NCI-H526 (cell line): ENCODE data around the gene RIMS4.
A peak's percentile ranks its signal among the peaks of the same experiment; 100 is the strongest.

ENCODE experiments used
- DNase-seq, 2 experiments: peaks; one replicate each; lab custom pipeline; 2025; lab: John Stamatoyannopoulos, UW

The RIMS4 gene

DNA sequence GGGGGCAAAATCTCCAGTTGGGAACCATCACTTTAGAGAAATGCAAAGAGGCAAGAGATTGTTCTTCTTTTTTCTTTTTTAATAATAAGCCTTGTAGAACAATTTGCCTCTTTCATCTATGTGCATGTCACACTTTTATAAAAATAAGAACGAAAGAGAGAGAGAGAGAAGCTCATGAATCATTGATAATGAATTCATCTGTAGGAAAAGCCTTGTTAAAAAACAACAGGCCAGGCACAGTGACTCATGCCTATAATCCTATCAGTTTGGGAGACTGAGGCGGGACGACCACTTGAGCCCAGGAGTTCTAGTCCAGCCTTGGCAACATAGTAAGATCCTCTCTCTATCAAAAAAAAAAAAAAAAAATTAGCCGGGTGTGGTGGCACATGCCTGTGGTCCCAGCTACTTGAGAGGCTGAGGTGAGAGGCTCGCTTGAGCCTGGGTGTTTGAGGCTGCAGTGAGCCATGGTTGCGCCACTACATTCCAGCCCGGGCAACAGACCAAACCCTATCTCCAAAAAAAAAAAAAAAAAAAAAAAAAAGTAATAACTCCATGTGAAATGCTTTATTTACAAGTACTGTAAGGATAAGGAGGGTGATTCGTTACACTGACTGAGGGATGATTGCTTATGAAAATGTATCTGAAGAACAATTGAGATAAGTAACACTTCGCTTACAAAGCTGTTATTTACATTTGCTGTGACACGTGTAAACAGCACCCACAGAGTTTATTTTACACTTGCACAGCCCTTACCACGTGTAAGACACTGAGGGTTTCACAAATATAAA is 89.2 kb downstream of the RIMS4 start:
- DNase-seq, result no peak

DNA sequence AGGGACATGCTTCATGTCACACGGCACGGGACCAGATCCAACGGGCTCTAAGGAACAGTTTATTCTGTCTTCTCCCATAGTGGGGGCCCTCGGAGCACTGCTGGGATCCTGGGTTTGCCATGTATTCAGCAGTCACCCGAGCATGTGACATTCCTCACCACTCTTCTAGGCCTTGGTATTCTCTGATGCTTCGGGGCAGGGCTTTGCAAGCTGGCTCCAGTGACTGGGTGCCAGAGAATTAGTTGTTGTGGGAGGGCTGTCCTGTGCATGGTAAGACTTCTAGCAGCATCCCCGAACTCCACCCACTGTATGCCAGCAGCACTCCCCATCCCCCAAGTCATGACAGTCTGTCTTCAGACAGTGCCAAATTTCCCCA is 89.7 kb downstream of the RIMS4 start:
- no peak for DNase-seq

DNA sequence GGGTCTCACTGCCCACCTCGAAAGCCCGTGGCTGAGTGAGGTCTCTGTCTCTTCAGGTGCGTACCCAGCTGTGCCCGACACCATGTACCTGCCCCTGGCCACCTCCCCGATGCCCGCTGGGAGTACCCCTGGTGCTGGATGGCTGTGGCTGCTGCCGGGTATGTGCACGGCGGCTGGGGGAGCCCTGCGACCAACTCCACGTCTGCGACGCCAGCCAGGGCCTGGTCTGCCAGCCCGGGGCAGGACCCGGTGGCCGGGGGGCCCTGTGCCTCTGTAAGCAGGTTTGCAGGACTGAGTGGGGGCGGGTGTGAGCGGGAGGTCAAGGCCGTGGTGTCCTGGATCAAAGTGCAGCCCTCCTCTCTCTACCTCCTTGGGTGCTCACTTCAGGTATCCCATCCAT is 90.5 kb downstream of the RIMS4 start:
- no peak for DNase-seq

DNA sequence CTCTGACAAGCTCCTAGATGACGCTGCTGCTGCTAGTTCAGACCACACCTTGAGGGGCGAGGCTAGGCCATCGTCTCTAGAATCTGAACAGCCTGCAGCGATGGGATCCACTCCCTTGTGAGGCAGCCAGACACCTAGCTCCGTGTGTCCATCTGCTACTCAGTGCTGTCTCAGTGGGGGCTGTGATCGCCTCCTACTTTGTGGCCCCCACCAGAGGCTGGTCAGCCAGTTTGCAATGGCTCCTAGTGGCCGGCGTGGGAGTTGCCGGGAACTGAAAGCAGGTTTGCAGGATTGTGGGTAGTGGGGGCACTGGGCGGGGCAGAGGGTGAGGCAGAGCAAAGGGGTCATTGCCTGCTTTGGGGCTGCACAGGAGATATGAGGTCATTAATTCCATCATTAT is 92.4 kb downstream of the RIMS4 start:
- DNase-seq, result no peak

DNA sequence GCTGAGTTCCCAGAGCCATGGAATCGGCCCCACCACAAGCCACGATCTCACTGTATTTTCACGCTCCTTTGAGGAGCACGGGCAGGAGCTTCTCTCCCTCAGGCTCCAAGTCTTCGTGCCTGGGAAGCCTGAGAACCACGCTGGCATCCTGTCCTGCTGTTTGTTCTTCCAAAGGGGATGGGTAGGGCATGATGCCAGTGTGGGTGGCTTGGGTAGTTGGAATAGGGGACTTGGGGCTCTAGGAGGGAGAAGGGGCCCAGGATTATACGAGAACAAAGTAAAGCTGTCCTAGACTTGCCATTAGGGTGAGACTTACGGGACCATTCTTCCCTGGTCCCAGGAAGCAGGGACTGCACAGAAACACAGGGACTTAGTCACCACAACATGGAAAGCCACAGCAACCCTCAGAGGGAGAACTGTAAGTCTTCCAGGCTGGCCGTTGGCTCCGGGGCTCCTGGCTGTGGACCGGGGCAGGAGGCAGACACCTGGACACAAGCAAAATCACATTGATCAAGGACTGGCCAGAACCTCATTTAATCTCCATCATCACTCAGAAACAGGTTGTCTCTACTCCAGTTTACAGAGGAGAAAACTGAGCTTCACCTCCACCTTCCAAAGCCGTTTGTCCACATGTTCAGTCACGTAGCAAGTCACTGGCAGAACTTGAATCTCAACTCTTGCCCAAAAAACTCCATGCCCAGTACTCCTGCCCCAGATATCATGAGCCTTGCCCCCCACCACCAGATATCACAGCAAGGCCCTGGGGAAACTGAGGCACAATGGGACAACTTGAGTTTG is 93.8 kb downstream of the RIMS4 start:
- DNase-seq, result no peak

DNA sequence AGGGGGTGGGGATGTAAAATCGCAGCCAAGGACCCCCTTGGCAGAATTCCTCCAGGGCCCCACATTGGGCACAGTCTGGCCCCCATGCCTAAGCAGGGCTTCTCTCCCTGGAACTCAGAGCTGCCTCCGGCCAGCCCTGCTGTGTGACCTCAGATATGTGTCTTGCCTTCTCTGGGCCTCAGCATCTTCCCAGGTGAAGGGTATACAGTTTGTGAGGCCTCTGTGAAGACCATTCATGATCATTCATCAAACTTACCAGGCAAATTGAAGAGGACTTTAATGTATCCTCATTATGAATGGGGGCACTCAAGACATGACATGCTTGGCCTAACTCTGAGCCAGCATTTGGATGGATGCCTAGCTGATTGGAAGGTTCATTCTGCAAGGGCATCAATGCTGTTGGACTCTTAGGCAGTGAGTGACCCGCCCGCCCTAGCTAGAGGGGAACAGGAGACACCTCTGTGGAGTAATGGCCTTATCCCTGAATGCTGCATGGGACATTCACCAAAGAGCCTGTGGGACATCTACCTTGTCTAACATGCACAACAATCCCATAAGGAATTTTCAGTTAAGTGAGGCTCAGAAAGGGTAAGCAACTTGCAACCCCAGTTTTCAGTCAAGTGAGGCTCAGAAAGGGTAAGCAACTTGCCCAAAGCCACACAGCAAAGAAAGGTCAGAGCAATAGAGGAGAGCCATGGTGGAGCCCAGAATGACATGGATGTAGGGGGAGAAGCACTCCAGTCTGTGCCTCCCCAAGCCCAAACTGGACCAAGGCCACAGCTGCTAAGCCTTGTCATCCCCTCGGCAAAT is 94.6 kb downstream of the RIMS4 start:
- DNase-seq, result no peak

DNA sequence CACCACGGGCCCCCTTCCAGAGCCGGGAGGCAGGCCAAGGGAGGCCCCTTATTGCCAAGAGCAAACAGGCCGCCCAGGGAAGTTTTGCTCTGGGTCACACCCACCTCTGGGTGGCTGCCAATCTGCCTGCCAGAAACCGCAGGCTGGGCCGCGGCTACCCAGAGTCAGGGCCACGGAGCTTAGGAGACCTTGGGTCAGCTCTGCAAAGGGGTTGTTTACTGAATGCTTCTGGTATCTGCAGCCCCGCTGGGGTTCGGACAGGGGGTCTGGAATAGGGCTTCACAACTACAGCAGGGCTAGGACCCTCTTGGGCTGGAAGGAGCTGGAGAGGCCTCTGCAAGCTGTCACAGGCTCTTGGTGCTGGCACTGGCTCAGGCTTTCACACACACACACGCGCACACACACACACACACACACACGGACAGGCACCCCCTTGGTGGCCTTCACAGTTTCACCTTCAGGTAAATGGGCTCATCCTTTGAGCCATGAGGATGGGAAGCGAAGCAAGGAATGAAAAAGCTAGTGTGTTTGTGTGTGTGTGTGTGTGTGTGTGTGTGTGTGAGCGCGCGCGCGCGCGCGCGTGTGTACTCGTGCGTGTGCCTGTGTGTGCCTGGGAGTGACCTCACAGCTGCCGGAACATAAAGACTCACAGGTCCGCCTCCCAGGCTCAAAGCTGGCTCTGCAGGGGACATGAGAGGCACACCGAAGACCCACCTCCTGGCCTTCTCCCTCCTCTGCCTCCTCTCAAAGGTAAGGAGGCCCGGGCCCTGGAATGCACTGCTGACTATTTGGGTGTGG is 95.4 kb downstream of the RIMS4 start, which contains the start of gene CCN5:
CCN5 (plus strand) TSS at position 669 of the 798 bp plus-strand sequence; CDS start at position 691, 22 bp downstream.
- DNase-seq, result no peak

DNA sequence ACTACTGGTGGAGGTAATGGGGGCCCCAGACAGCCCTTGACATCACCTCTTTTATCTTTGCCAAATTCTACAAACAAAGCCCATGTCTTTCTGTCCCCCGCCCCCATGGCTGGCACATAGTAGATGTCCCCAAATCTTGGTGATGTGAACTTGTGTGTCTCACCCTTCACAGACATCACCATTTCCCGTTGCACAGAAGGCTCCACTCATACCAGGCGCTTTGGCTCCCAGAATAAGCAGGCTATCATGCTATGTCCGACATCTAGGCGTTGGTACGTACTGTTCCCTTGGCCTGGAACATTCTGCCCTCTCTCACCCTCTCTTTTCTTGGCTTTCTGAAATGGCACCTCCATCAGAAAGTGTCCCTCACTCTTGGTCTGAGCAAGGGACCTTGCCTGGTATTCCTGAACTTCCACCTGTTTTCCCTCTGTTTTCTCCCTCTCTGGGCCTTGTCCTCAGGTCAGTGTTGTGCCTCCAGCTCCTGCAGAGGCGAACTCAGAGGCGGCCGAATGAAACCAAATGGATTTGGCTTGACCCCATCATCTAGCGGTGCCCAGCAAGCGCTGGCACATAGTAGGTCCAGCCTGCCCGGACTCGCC is 96.1 kb downstream of the RIMS4 start:
- DNase-seq, result no peak

DNA sequence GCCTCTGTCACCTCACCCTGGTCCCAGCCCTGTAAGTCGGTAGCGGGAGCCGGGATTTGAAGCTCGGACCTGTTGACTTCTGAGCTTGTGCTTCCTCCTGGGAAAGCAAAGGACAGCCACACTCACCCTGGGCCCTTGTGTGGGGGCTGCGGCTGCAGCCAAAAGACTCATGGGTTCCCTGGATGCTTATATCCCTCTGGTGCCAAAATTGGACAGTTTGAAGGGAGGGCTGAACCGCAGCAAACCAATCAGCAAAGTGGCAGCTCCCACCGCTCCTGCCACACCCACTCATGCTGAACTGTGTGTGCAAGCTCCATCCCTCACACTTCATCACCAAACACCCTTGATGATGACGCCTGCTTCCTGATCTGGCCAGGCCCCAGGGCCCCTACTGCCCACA is 99.1 kb downstream of the RIMS4 start:
- no peak for DNase-seq

DNA sequence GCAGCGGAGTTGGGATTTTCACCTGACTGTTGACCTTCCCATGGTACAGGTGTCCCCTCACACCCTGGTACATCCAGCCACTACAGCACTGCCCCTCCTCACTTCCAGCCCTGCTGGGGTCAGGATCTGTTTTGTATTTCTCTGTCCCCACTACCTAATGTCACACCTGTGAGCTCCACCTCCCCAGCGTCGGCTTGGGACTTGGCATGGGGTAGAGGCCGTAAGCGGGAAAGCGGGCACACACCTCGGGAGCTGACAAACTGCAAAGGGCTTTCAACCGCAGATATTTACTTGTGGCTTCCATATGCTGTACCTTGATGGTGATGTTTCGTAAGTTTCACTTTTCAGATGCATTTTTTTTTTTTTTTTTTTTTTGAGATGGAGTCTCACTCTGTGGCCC is 100.5 kb downstream of the RIMS4 start:
- DNase-seq, result no peak

DNA sequence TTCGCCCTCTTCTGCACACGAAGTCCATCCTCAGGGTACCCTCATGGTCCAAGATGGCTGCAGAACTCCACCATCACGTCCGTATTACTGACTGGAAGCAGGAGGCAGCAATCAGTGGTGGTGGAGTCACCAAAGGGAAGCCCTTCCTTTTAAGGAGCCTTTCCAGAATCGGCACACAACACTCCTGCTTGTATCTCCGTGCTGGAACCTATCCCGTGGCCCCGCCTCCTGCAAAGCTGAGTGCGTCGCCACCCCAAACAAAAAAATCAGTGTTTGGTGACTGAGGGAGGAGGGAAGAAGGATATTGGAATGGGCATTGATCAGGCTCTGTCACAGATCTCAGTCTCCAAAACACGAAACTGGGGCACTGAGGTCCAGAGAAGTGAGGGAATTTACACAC is 101.0 kb downstream of the RIMS4 start:
- no peak for DNase-seq

DNA sequence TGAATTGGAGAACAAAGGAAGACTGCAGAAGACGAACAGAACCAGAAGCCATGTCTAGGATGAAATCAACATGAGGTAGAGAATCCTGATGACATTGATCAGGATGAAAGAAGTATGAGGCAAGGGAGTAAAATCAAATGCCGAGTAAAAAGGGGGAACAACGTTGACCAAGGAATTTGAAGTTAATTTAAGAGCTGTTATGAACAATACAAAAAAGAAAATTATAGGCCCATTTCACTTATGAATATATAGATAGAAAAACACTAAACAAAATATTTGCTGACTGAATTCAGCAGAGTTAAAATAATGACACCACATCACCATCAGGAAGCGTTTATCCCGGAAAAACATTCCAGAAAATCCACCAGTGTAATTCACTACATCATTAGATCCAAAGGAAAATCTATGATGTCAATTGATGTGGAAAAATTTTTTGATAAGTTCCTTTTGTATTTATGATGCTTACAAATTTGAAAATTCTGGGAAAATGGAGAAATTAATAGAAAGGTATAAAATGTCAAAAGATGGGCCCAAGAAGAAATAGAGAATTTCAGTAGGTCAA is 103.2 kb downstream of the RIMS4 start:
- DNase-seq, result no peak

DNA sequence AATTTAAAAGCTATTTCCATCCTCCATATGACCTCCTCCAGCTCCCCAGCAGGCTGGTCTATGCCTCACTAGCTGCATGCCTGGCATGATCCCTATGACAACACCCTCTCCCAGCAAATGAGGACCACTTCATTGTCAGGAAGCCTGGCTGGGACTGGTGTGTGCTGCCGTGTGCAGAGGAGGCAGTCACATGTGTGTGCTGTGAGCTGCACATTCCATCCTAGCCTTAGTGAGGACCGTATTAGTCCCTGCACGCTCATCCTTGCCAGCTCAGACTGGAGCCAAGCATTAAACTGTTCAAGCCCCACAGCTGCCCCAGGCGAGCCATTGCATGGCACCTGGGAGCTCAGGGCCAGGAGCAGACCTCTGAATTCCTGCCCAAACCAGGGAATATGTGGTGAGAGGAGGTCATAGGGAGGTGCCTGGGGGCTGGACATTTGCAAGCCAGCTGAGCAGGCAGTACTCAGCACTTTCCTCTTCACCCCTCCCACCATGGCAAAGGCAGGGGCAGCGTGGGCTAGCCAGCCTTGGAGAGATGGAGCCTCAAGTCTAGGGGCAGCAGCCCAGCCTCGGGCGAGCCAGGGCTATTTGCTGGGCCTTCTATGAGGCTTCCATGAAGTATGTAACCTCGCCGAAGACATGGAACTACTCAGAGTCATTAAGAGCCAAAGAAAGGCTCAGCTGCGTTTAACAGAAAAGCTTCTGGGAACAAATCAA is 103.9 kb downstream of the RIMS4 start:
- DNase-seq, result peak; percentile 10 to 57

DNA sequence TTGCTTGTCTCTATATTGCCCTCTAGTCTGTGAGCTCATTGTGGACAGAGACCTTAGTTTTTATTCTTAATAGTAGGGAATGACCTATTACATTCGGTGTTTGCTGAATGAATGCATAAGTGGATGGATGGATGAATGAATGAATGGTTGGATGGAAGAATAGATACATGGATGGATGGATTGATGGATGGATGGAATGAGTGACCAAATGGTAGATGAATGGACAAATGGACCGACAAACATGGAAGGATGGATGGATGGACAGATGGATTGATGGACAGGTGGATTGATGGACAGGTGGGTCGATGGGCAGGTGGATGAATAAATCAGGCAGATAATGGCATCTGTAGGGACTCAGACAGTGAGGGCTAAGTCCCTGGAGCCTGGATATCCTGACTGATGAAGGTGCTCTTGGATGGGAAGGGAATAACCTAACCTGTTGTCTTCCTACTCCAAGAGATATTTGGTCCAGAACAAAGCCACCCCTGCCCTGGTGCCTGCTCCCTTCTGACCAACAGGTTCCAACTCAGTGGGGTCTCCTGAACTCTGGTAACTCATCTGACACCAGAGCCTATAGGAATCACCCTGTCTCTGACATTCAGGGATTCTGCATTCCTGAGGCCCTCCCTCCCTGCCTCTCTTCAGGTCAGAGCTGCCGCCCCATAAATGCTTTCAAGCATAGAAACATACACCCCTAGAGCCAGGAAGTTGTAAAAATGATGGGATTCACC is 104.8 kb downstream of the RIMS4 start:
- no peak for DNase-seq

DNA sequence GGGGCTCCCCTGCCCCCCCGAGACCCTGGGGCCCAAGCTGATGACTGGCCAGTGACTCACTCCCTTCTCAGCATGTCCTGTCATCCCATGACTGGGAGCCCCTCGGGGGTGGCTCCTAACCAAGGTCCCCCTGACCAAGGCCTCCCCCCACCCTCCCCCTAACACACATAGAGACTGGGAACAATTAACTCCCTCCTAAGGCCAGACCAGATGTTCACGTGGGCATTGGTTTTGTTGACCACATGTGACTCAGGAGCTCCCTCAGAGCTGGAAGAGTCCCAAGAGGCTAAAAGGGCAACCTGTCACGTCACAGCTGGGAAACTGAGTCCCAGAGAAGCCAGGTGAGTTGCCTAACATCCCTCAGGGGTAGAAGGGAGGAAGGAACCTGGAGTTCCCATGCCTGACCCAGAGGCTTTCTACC is 105.8 kb downstream of the RIMS4 start:
- DNase-seq, result no peak

DNA sequence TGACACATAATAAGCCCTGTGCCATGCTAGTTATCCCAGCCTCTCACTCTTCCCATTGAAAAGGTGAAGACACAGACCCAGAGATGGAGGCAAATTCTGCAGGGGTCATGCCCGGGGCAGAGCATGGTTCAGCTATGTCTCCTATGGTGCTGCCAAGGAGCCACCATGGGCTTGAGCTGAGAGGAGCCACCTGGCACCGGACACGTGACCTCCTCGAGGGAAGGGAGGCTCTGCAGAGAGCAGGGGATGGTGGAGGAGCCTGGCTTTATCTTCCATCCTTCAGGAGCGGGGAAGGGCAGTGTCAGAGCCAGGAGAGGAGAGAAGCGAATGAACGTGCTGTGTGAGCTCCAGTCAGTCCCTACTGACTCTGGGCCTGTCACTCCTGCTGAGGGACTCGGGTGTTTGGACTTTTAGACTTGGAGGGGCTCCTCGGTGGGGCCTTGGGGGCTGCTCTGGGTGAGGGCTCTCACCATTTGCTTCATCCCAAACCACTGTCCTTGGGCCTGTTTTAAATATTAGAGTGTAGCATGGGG is 106.3 kb downstream of the RIMS4 start:
- no peak for DNase-seq

DNA sequence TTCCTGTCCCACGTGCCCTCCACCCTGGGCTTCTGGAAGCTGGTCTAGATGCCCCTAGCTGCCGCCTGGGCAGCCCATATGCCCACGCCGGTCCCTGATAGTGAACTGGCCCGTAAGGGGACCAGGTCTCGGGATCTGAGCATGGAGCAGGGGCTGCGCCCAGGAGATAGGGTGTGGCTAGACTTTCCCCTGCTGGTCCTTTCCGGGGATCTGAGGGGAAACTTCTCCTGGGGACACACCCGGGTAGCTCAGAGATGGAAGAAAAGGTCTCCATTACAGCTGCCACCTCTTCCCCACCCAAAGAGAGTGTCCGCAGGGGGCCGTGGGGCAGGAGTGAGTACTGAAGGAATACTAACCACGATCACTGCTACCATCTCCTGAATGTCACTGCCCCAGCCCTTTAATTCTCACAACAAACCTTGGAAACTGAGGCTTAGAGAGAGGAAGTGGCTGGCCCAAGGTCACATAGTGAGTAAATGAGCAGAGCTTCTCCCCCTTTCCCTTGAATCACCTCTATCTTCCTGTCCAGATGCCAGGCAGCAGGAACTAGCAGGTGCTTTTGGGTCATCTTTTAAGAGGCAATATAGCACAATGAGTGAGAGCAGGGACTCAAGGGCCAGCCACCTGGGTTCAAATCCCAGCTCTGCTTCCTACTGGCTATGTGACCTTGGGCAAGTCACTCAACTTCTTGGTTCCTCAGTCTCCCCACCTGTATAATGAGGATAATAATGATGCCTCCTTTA is 107.0 kb downstream of the RIMS4 start:
- DNase-seq, result no peak

DNA sequence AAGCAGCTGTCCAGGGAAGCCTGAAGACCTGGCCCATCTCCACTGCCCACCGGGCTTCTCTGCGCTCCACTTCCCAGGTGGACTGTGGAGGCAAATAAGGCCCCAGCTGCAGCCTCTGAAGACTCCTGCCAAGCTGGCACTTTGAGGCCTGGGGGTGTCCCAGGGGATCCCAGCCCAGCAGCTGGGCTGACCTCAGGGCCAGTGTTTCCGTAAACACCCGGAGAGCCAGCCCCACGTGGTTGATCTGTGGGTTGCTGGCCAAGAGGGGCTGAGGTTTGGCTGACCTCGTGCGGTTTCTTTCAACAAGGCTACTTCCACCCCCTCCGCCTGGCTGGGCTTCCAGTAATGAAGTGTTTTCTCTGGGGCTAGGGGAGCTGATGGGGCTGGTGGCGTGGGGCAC is 107.6 kb downstream of the RIMS4 start:
- DNase-seq, result peak; percentile 9 to 69

DNA sequence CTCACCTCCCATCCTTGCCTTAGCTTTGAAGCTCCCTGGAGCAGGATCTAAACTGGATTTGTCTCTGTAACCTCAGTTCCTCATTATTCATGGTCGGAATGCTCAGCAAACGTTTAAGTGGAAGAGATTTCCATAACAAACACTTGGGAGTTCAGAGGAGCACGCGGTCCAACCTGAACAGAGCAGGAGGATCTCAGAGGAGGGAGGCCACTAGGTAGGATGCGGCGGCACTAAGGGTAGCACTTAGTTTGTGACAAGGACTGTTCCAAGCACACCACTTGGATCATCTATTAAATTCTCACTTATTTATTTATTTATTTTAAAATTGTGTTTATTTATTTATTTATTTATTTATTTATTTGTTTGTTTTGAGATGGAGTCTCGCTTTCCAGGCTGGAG is 108.5 kb downstream of the RIMS4 start:
- peak; percentile 69 to 82 for DNase-seq
